Stimulated activated CD4-positive, alpha-beta T cell treated with anti-CD3 and anti-CD28 coated beads, Interleukin-1b, Interleukin-23, amount 100 ng/mL, for 1 hour (primary cell): ENCODE results near the gene MTHFSD.

Experiments
- DNase-seq, 2 donors: peaks; one replicate each; pipeline ENCODE4 v3.0.0-alpha.2; 2020; ENCODE audit warnings: low read depth in 2 of 2

The MTHFSD gene

DNA sequence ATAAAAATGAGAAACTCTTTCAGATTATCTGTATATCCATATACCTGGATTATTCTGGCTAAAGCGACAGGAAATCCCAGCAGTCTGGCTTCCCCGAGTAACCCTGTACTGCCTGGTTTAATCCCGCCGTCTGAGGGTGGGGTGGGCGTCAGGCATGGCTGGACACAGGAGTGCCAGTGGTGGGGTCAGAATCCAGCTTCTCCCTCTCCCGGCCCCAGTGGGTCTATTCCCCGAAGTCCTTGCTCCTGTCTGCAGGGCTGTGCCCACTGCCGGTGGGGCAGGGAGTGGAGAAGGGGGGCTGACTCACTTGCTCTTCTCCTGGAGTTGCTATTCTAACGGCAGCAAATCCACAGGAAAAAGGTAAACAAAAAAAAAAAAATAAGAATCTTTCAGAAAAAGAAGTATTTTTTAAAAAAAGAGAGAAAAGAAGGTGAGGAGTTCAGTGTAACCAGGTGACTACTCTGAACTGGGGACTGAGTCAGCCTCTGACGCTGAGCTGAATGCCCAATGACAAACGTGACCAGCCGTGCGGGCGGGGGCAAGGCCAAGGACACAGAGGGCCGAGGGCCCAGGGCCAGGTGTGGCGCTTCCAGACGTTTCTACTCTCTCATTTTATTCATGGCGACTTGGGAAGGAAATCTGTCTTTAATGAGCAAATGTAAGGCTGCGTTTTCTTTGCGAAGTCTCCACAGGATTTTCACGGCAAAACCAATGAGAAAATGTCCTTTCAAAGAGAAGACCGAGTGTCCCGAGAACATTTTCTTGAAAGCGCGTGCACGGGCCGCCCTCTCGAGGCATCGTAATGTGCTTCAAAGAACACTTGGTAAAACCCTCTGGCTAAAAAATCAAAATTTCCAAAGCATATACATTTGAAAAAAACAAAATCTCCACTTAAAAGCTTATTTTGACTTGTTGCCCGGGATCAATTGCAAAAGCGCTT is 24.5 kb downstream of the MTHFSD start:
- no peak for DNase-seq

DNA sequence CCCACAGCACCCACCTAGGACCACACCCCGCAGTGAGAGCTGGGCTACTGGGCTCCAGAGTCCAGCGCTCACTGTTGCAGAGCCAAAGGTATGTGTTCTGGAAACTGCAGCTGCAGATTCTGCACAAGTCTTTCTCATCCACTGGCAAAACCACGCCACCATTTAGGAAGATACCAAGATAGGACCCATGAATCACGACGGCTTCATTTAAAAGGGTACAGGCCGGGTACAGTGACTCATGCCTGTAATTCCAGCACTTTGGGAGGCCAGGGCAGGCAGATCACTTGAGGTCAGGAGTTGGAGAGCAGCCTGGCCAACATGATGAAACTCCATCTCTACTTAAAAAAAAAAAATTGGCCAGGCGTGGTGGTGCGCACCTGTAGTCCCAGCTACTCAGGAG is 25.9 kb downstream of the MTHFSD start:
- DNase-seq = no peak

DNA sequence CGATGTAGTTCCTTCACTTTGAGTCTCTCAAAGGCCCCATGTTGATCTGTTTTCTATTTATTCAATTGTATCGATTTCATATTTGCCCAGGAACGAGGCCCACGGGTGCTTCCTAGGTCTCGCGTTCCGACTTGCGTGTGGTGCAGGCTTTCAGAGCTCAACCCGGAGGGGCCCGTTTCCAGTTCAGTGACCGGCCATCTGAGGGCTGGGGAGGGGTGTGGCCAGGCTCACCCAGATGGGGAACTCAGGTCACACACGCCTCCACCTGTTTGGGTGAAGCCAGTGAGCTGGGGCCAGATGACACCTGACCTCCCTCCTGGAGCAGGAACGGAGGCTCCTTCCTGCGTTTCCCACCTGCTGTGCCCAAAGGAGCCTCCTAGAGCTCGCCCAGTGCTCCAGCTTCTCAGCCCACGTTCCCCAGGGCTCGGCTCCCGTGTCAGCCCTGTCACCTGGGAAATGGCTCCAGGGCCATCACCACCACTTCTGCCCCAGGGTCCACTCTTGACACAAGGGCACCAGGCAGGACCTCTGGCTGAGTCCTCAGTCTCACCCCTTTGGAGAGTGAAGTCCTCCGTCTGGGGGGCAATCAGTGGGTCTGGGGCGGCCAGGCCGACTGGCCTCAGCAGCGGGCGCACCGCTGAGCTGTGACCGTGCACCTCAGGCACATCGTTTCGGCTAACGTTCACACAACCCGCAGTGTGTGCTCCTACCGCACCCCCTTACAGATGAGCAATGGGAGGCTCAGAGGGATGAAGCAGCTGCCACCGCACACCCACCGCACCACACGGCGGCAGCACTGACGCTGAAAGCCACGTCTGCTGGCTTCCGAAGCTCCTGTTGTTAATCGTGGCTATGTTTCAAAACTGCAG is 26.7 kb downstream of the MTHFSD start:
- DNase-seq = no peak

DNA sequence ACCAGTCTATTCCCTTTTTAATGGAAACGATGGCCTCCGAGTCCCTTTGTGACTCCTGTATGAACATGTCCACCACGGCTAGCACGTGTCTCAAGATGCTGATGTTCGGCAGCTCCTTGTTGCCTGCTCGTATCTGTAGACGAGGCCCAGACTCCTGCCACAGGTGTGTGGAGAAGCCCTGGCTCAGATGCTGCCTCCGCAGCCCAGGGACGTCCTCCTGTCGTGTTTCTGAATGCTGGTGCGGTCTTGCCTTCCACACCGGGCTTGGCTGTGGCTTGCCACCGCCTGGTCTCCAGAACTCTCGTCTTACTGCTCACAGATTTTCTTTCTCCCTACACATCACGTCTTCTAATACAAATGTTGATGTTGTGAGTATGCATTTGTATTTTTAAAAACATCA is 27.7 kb downstream of the MTHFSD start:
- no peak for DNase-seq

DNA sequence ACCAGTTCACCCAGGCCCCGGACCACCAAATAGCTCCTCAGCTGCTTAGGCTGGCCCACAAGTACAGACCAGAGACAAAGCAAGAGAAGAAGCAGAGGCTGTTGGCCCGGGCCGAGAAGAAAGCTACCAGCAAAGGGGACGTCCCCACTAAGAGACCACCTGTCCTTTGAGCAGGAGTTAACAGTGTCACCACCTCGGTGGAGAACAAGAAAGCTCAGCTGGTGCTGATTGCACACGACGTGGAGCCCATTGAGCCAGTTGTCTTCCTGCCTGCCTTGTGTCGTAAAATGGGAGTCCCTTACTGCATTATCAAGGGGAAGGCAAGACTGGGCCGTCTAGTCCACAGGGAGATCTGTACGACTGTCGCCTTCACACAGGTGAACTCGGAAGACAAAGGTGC is 29.3 kb downstream of the MTHFSD start:
- DNase-seq = no peak

DNA sequence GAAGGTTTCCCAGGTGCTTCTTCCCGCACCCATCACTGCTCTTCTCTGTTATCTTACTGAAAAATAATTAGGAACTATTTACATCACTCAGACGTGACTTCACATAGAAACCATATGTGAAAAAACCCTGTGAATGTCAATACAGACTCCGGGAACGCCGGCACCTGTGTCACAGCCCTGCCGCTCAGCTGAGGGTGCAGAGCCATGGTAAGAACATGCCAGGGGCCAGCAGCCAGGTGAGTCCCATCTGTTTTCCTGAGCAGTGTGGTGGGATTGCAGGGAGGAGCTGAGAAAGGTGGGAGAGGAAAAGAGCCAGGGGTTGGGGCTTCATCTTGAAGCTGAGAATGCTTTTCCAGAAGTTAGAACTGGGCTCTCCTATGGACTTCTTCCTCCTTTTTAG is 31.0 kb downstream of the MTHFSD start:
- no peak for DNase-seq

DNA sequence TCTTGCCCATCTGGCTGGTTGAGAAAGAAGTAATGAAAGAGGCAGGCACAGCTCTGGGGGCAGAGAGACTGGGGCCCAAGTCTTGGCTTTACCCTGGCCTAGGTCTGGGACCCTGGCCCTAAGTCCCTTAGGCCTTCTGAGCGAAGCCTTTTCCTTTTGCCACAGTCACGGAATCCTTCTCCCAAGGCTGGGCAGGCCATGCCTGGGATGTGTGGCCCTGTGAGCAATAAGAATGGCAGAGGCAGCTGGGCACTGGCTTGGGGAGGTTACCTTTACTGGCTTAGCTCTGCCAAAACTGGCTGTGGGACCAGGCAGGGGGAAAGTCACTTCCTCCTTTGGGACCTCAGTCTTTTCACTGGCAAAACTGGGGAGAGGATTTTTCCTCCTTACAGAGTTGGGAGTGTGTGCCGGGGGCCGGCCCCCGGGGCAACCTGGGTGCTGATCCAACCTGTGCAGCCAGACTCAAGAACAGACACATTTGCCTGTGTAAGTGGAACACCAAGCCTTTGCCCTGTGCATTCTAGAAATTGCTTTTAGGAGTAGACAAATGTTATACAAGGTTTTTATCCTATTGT is 31.8 kb downstream of the MTHFSD start:
- no peak for DNase-seq

DNA sequence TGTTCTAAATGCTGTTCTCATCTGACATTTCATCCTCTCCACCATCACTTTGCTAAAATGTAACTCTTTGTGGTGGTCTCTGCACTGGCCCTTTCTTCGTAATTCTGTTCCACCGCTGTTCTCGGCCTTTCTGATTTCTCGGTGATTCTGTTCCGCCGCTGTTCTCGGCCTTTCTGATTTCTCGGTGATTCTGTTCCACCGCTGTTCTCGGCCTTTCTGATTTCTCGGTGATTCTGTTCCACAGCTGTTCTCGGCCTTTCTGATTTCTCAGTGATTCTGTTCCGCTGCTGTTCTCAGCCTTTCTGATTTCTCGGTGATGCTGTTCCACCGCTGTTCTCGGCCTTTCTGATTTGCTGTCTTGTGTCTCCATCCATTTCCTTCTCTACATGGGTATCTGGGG is 32.4 kb downstream of the MTHFSD start:
- DNase-seq = no peak

DNA sequence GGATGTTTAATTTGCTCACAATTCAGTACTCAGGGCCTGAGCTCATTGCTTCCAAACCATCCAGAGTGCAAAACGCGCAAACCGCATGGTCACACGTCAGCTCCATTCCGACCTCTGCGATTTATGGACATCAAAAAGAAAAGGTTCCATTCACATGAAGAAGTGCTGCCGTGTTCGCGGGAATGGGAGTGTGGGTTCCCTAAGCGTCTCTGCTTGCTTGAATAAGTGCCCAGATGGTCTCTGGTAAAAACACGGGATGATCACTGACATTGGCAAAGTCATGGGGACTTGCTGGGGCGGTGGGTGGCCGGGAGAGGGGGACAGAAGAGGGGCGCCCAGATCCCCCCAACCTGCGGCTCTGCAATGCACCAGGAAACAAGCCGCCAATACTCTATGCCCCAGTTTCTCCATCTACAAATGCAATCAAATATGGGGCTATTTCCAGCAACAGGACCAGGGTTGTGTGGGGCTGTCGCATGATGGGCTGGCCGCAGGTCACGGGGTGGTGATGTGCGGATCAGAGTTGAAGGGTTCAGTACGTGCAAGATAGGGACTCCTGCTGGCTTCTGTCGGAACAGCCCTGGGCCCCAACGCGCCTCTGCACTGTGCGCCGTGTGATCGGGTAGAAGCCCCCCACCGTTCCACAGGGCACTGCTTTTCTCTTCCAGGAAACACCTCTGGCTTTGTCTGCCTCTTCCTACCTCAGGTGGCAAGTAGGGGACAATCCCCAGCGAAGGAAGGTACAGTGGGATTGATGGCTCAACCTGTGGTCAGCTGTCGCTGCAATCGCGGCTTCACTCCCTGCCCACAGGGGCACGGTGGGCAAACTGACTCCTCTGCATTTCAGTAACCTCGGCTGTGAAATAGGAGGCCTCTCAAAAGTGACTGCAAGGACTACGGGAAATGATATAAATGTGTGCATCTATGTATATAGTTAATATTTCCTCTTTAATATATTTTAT is 33.5 kb downstream of the MTHFSD start:
- DNase-seq = no peak

DNA sequence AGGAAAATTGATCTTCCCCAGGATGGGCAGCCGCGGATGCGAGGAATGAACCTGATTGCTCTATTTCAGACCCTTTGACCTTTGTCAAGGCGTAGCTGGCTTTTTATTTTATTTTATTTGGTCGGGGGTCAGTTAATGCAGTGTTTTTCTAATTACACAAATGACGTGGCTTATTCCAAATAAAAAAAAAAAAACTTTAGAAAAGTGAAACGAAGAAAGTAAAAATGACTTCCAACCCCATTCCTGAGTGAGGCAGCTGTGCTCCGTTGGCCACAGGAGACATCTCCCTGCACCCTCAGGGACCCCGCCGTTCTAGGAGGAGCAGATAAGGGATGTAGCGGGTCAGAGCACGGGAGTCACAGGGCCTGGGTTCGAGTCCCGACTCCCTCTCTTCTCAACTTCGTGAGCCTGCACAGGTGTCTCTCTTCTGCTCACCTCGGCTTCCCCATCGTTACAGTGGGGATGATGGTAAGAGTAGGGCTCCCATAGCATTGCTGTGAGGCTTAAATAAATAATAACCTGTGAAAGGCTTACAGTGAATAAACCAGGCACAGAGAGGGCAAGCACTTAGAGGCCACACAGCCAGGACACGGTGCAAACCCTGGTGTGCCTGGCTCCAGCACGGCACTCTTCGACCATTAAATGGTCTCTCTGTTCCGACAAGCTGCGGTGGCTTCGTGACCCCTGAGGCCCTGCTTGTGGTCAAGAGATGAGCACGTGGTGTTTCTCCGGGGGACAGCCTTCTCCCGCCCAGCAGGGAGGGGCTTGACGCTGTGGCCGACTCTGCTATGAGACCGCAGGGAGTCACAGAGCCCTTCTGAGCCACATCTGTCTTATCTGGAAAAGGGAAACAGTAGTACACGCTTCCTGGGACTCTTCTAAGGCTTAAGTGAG is 34.5 kb downstream of the MTHFSD start:
- DNase-seq = no peak

DNA sequence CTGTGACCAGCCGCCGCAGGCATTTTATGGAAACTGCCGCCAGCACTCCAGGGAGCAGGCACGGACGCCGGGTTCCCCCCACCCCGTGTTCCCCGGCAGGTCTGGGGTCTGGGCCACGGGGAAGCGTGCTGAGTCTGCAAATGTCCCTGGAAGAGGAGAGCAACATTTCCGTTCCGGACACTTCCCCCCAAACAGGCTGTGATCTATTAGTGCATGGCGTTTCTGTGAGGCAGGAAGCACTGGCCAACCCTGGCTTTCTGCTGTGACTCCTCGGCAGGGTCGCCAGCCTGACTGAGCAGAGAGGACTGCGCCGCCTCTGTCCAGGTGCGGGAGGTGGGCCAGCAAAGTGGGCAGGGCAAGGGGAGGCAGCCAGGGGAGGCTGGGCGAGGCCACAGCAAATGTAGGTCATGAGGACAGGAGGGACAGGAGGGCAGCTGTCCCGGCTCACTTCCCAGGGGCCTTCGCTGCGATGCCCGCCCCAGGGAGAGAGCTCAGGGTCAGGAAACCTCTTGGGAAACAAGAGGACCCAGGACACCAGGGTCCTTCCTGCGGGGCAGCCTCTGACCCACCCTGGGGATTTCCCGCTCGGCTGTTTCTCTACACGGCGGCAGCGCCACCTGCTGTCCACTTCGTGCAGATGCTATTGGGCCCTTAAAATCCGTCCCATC is 35.3 kb downstream of the MTHFSD start:
- peak; percentile 6 to 44 for DNase-seq

DNA sequence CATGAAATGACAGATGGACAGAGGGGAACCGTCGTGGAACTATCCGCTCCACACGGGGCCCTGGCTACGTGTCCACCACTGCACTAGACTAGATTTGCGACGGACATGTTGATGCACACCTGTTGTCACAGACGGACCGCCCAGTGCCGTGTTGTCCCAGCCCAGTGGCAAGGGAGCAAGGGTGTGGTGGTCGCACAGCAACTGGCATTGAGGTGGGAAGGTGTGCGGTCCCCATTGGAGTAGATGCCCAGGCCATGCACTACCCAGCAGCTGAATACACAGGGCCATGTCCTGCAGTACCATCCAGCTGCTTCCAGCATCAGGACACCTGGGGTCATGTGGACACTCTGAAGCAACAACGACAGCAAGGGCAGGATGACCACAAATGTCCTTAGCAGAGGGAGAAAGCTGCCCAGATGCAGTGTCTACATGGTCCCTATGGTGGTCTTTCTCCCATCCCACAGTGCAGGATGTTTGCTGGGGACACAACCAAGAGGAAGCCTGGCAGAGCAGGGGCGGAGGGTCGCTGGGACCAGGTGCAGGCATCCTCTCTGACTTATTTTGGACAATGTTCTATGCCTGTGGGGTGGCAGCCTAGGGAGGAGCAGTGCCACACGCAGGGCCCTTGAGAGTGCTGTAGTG is 35.9 kb downstream of the MTHFSD start:
- no peak for DNase-seq

DNA sequence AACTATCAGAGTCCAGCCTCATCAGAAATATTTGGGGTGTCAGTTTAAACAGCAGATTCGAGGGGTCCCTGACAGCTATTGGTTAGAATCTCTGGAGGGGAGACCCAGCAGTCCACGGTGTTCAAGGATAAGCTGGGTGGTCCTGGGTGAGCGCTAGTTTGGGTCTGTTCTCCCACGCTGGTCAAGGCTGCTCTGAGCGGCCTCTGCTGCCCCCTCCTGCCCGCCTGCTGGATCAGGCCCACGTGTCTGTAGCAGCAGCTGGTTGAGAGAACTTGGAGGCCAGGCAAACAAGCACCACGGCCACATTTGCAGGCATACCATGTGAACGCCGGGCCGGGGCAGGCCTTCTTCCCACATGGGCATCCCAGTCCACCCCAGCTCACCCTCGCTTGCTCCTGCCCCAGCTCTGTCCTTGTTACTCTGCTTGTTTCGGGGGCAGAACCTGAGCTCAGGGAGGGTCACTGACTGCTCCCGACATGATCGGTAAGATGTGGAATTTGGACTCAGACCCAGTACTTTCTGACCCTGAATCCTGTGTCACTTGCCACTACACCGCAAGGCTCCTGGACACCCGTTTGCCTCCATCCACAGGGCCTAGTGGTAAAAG is 37.3 kb downstream of the MTHFSD start:
- DNase-seq = no peak

DNA sequence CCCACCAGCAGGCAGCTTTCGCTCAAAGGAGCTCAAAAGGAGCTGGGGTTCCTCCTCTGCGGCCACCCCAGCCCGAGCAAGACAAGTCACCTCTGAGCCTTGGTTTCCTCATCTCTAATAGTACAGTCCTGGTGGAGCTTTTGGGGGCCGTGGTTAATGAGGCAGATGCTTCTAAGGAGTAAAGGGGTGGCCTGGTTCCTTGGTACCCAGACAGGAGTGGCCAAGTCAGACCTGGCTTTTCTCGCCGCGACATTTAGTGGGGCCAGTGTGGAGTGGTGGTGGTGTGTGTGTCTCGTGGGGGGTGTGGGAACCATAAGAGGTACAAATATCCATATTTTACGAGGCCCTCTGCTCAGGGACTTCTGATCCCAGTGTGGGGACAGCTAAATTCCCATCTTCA is 38.0 kb downstream of the MTHFSD start:
- no peak for DNase-seq

DNA sequence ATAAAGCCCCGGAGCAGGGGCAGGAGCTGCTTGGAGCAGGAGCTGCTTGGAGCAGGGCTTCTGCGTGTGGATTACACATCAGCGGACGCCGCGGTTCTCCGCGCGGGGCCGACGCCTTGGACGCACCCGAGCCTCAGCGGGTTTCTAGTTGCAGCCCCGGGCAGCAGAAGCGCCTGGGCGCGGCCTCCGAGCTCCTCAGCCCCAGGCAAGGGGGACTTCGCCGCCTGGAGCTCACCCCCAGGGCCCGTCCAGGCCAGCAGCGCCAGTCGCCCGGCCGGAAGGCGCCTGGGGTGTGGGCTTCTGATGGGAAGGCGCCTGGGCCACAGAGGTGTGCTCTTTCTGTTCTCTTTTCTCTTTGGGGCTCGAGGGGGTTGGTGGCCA is 38.4 kb downstream of the MTHFSD start:
- DNase-seq = no peak

DNA sequence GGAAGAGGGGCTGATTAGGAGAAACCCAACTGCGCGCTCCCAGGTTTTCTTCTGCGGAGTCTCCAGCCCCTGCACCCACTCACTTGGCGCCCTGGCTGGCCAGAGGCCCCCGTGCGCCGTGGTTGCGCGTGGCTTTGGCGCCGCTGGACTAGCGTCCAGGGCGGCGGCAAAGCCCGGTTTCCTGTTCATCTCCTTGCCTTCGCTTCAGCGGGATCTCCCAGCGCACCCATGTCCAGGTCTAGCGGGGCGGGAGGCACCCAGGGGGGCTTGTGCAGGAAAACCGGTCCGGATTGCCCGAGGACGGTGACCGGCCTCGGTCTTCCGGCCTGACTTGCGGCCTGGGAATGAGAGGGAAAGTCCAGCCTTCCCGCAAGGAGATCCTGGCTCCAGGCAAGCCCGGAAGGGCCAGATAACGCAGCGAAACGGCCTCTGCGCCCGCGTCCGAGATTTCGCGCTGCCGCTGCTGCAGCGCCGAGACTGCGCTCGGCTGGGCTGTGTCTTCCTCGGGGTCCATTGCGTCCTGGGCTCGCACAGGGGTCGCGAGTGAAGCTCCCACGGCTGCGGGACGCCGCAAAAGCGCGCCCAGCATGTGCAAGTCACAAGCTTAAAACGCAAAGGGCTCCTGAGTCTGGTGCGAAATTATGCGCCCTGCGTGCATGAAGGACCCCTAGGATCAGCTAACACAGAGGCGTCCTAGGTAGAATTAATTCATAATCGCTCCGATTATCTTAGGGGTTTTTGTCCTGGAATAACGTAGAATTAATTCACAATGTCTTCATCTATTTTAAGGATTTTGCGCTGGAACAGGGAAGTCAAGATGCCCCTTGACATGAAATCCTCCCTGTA is 39.0 kb downstream of the MTHFSD start:
- no peak for DNase-seq

DNA sequence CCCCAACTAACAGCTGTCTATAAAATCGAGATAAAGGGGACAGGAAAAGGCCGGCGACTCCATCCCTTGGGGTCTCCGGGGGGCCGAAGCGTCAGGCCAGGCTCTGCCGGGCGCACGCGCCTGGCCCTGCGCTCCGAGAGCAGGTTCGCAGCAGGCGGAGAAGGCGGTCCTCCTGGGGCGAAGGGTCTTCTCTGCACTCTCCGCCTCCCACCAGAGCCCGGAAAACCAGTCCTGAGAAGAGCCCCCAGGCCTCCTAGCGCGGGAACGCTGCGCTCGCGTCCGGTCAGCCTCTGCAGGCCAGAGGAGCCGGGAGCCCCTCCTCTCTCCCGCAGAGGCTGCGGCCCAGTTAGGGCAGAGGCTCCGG is 39.6 kb downstream of the MTHFSD start:
- DNase-seq = no peak
